ENCODE data around the gene HOXA3.

The HOXA3 gene

DNA sequence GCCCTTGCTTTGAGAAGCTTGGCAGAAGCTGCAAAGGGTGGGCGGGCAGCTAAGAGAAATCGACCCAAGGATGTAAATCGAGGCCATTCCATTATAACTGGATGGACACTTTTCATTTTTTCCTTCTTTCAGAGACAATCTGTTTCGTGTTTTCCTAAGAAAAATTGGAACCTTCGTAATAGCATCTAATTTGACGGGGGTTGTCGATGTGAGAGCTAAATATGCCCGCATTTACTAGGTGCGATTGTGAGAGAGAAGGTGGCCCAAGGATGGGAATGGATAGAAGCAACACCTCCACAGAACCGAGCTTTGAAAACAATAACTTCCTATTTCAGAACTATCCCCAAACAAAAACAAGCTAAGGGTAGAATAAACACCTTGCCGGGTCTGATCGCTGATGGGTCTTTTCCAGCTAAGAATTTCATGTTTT lies 21.0 kb downstream of the HOXA3 start:
- no peak for DNase-seq (ENCODE audit: low read depth in 1 of 2, low spot score in 1 of 2)

GRCh38 chr7:27130540-27131389 lies 21.6 kb downstream of the HOXA3 start, which contains the start of gene HOXA4:
TSS of gene HOXA4 (minus strand) at chr7:27130757. CDS start at chr7:27130733, 24 bp downstream.
- peak; percentile 56 to 62 for DNase-seq (ENCODE audit: low read depth in 1 of 2, low spot score in 1 of 2)

GRCh38 chr7:27129729-27130539 lies 22.4 kb downstream of the HOXA3 start:
- DNase-seq (ENCODE audit: low read depth in 1 of 2, low spot score in 1 of 2) = no peak

DNA sequence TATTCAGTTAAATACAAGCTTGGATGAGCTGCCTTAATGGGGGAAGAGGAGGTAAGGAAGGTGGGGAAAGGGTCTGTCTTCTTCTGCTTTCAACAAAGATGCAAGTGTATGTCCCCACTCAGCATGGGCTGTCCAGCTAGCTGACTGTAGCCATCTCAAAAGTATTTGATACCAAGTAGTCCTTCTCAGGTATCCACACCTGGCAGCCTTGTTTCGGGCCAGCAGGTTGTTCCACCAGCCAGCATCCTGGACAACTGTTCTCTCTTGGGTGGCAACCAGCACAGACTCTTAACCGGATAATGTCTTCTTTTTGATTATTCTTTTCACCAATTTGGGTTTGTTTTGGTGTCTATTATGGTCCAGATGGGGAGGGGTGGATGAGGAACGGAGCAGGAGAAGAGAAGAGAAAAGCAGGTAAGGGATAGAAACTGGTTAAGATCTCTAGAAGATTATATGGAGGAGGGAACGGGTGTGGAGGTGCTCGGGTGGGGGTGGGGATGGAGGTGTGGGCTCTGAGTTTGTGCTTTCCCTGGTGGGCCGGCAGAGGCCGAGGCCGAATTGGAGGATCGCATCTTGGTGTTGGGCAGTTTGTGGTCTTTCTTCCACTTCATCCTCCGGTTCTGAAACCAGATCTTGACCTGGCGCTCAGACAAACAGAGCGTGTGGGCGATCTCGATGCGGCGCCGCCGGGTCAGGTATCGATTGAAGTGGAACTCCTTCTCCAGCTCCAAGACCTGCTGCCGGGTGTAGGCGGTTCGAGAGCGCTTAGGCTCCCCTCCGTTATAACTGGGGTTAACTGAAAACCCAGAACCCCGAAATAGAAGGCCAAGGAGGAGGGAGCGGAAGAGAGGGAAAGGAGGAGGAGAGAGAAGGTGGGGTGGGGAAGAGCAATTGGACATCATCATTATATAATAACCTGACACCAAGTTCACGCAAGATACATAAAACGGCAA lies 23.3 kb downstream of the HOXA3 start:
- no peak for DNase-seq (ENCODE audit: low read depth in 1 of 2, low spot score in 1 of 2)

DNA sequence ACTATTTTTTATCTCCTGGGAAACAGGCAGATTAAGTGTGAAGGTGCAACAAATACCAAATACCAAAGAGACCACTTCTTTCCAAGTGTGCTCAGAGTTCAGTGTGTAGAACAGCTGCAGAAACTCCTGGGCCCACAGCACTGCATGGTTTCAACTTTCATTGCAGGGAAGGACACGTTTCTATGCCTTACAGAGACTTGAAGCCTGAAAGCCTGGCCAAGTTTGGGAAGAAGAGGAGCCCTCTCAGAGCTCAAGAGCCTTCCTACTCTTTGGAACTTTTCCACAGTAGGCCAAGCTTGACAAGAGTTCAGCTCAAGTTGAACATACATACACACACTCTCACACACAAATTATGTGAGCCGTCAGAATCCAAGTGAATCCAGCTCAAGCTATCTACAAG lies 24.3 kb downstream of the HOXA3 start:
- DNase-seq (ENCODE audit: low read depth in 1 of 2, low spot score in 1 of 2) = no peak

- no peak for DNase-seq (ENCODE audit: low read depth in 1 of 2, low spot score in 1 of 2)
These were observed 25.6 kb downstream of the HOXA3 start for GRCh38 chr7:27126596-27127327.

- DNase-seq (ENCODE audit: low read depth in 1 of 2, low spot score in 1 of 2) = no peak
These were observed 26.4 kb downstream of the HOXA3 start for GRCh38 chr7:27125986-27126394.

DNA sequence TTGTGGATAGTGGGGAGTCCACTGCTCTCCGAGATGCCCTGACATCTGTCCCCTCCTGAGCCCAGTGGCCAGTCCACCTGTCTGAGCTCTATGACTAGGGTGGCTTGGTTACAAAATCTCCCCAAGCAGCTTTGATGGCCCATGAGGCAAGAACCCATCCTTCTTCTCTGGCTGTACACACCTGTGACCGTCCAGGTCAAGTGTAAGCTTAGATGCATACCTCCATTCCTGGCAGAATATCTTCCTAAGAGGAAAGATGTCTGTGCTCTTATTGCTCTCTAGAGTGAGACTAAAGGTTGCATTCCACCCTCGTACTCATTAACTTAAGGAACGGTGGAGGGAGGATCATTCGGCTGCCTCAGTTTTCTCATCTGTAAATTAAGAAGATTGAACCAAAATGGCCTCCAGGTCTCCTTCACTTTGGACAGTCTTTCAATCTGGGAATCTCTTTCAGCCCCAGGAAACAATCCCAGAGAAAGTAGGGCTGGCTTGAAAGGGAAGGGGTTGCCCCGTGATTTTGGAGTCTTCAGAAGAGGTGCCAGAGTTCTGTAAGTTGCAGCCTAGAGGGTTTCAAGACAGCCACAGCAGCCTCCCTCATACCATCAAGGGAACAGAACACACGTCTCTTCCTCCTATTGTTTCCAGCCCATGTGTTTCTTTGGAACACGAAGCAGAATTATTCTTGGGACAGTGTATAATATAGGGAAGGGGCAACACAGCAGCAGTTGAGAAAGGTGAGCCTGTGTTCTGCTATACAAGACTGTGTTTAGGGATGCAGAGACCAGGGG lies 27.3 kb downstream of the HOXA3 start:
- no peak for DNase-seq (ENCODE audit: low read depth in 1 of 2, low spot score in 1 of 2)

- DNase-seq (ENCODE audit: low read depth in 1 of 2, low spot score in 1 of 2) = no peak
These were observed 28.1 kb downstream of the HOXA3 start for GRCh38 chr7:27124096-27124901.

DNA sequence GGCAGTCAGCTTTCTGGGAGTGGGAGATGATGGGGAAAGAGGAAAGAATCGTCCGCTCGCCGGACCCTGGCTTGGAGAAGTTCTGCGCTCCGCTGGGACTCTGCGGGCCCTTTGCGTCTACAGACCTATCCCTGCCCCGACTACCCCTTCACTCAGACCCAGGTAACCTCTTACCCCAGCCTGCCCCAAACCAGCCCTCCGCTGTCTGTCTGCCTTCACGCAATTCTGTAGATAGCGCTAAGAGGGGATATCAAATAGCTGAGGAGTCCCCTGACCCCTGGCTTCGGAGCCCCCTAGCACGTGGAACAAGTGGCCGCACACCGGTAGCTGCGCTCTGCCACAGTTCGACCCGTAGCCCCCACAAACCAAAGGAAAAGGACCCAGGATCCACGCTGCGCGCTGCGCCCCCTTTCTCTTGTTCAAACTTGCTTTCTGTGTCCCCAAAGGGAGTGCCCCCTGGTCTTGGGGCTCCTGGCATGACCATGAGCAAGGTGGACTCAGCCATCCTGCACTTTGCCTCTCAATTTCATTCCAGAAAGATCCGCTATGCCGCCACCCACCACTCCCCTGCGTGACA lies 28.8 kb downstream of the HOXA3 start:
- no peak for DNase-seq (ENCODE audit: low read depth in 1 of 2, low spot score in 1 of 2)

DNA sequence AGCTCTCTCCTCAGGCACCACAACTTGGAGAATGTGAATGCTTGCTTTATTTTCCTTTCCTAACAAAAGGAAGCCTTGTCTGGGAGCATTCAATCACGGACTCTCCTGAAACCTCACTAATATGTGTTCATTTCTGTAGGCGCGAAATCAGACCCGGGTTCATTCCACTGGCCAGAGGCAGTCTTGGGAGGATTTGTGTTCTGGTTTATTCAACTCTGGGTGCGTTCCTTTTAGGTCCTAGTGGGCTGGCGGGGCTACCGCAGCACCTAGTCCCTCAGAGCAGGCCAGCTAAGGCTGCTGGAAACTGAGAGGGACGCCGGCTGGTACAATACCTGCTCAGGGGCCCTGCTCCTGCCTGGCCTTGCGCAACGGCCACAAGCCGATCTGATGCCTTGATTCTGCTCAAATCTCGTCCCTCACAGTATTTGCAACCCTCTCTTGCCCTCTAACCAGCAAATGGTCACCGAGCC lies 29.3 kb downstream of the HOXA3 start:
- no peak for DNase-seq (ENCODE audit: low read depth in 1 of 2, low spot score in 1 of 2)

- DNase-seq (ENCODE audit: low read depth in 1 of 2, low spot score in 1 of 2) = no peak
These were observed 30.1 kb downstream of the HOXA3 start for GRCh38 chr7:27122077-27122910.

- DNase-seq (ENCODE audit: low read depth in 1 of 2, low spot score in 1 of 2) = no peak
These were observed 30.7 kb downstream of the HOXA3 start for GRCh38 chr7:27121684-27122076.

DNA sequence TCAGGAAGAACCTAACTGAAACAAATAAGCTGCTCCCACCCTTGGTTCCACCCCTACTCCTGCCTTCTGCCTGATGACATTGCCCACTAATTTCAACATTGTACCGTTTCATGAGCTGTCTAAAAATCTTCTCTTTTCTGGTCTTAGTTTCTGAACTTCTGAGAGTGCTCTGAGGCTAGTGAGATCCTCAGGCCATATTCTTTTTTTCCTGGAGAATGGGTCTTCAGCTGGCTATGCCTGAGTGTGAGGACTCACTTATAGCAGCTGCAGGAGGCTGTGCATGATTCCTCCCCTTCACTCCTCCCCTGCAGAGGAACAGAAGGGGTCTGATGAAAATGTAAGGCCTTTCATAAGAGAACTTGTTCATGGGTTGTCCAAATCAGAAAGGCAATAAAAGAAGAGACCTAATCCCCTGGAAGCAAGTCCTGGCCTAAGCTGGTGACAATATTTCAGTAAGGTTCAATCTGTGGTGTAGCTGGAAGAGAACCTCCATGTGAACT lies 32.9 kb downstream of the HOXA3 start:
- DNase-seq (ENCODE audit: low read depth in 1 of 2, low spot score in 1 of 2) = no peak

DNA sequence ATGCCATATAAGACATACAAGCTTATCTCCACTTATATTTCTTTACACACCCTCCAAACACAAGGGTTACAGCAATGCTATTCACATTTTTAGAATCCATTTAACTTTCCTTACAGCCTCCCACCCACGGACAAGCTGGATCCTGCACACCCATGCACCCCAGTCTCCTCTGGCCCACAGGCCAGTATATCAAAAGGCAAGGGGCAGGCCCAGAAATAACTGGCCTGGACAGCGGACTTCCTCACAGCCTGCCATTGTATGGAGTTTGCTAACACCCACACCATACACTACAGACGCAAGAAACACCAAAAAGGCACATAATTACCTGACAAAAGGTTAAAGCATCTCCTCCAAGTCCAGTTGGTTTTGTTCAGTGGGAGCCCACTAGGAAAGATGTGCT lies 33.8 kb downstream of the HOXA3 start:
- DNase-seq (ENCODE audit: low read depth in 1 of 2, low spot score in 1 of 2) = no peak

DNA sequence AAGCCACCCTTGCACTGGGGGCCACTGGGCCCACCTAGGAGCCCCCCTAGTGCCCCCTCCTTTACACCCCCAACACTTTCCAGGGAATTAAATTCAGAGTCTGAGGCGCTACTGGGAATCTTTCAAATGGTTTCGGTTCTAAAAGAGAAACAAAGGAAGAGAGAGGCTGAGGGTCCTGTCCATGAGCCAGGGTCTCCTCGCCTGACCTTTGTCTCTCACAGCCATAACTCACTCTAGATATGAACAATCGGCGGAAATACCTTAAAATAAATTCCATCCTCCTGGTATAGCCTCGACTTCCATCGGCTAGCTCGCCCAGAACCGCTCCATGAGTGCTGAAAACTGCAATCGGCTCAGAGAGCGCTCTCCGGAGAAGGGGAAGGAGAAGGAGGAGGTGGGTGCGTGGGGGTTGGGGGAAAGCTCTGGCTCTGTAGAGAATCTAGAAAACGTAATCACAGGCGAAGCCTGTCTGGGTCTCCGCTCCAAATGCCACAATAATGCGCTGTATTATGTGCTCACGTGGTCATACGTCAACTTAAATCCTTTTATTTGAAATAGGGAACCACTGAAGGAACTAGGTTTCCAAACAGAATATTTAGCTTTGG lies 34.4 kb downstream of the HOXA3 start:
- no peak for DNase-seq (ENCODE audit: low read depth in 1 of 2, low spot score in 1 of 2)
